Measurements from ENCODE around the gene RXYLT1. TPM values are rescaled to one million over a fixed set of nuclear protein-coding genes. Genes with fewer than 3 reads are reported as not detected.

RXYLT1 gene
- total and polyA plus RNA-seq, 2 of the 8 experiments (the other 6 are each of a cell fraction or from before 2014, with no cell fraction given): 3.8 to 10.9 TPM

DNA sequence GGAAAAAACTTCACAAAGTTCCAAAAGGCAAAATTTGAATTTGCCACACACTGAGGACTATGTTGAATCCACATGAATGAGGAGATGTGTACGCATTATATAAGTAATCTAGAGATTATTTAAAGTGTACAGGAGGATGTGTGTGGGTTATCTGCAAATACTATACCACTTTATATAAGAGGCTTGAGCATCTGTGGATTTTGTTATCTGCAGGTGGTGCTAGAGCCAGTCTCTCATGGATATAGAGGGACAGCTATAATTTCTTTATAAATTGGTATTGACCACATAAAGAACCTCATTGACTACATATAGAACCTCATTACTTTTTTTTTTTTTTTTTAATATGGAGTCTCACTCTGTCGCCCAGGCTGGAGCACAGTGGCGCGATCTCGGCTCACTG lies 32.2 kb upstream of the RXYLT1 start:
- Histone ChIP-seq H3K4ac (replicated peaks; ENCODE audit: insufficient read length, low read depth, low read length) (no peak overlapping the region), H3K14ac (ENCODE audit: insufficient read length) (no peak overlapping the region), H3K4me2 (ENCODE audit: insufficient read depth in 1 of 2, low read depth in 2 of 2, low read length in 2 of 2) (no peak overlapping the region), H4K5ac (ENCODE audit: insufficient read length, low read depth, low read length) (no peak overlapping the region), H2AK5ac (ENCODE audit: low read depth, low read length) (no peak overlapping the region), H3K79me2 (ENCODE audit: control insufficient read depth in 1 of 2, insufficient read depth in 2 of 2, low read length in 2 of 2) (no peaks in the 10 kb centered on the region), H3K4me3 (ENCODE audit: extremely low read depth in 1 of 4, insufficient read depth in 2 of 4, low read depth in 3 of 4, low read length in 4 of 4) (no peak overlapping the region), H3K9ac (replicated peaks in 1 of 4; ENCODE audit: extremely low read depth in 1 of 4, low read depth in 3 of 4, low read length in 3 of 4) (no peak overlapping the region), H3K23ac (ENCODE audit: insufficient read length) (no peak overlapping the region), H4K91ac (replicated peaks; ENCODE audit: insufficient read length, low read length) (no peak overlapping the region), H2BK15ac (ENCODE audit: low read length) (no peak overlapping the region), H2BK120ac (replicated peaks; ENCODE audit: low read depth, low read length) (no peak overlapping the region), H3K23me2 (ENCODE audit: low read depth, low read length) (no peaks in the 10 kb centered on the region), H2AFZ (ENCODE audit: low read length) (no peak overlapping the region), H3K27me3 (replicated peaks in 1 of 4; ENCODE audit: control insufficient read depth in 3 of 4, extremely low read depth in 1 of 4, insufficient read depth in 3 of 4, low read length in 3 of 4) (no peaks in the 10 kb centered on the region), H4K20me1 (replicated peaks in 1 of 2; ENCODE audit: control insufficient read depth in 1 of 2, insufficient read depth in 2 of 2, low read length in 2 of 2) (no peaks in the 10 kb centered on the region), H3K79me1 (ENCODE audit: low read depth, low read length) (no peaks in the 10 kb centered on the region), H2BK12ac (ENCODE audit: low read depth, low read length) (no peak overlapping the region), H3K18ac (ENCODE audit: extremely low read depth, low read length) (no peak overlapping the region), H3K4me1 (replicated peaks in 1 of 4; ENCODE audit: control insufficient read depth in 3 of 4, insufficient read depth in 4 of 4, low read length in 3 of 4) (no peaks in the 10 kb centered on the region), H3K9me3 (ENCODE audit: insufficient read depth in 2 of 2, low read depth in 1 of 2, low read length in 1 of 2) (no peaks in the 10 kb centered on the region), H3K36me3 (ENCODE audit: control insufficient read depth in 2 of 4, insufficient read depth in 4 of 4, low read length in 3 of 4) (no peaks in the 10 kb centered on the region), H3K56ac (replicated peaks; ENCODE audit: insufficient read length, low read depth, low read length) (no peak overlapping the region), H2BK20ac (ENCODE audit: low read length) (no peak overlapping the region), H2BK5ac (ENCODE audit: low read depth, low read length) (no peak overlapping the region), H3K27ac (ENCODE audit: low read depth, low read length) (no peak overlapping the region), H4K8ac (ENCODE audit: extremely low read depth, insufficient read depth, low read length) (no peak overlapping the region)
- POLR2A ChIA-PET (ENCODE audit: partially characterized antibody): no interaction called here
- DNase-seq (ENCODE audit: low read depth in 1 of 2, low spot score in 2 of 2) (no peak), FAIRE-seq (peak; percentile 52)
- CTCF ChIA-PET (ENCODE audit: partially characterized antibody): interaction anchor here (0.6 kb wide), 2 partner anchors 44 to 139 kb away, joined by 3 to 5 read pairs; no protein-coding TSS in a partner anchor
- WGBS, 2 experiments (ENCODE audit: extremely low coverage in 1 of 2, insufficient coverage in 1 of 2, insufficient read length in 1 of 2, insufficient replicate concordance in 2 of 2, low coverage in 1 of 2, low lambda C conversion rate in 2 of 2, missing lambda C conversion rate in 1 of 2): 89% methylated on average over 5 of the region's 5 CpGs; no CpG with 5 or more reads in 1 of the 2 experiments
- TF ChIP-seq BACH1 (IDR thresholded peaks at IDR 0.05; ENCODE audit: low read length) (no peak), YY1 (IDR thresholded peaks at IDR 0.05; ENCODE audit: low read depth, low read length) (no peak), RFX5 (IDR thresholded peaks at IDR 0.05; ENCODE audit: borderline replicate concordance, low read depth, low read length) (no peak), TCF12 (IDR thresholded peaks at IDR 0.05; ENCODE audit: low read depth, low read length) (no peak), SP2 (IDR thresholded peaks at IDR 0.05; ENCODE audit: low read length) (no peak), SIX5 (IDR thresholded peaks at IDR 0.05; ENCODE audit: low read depth, low read length) (no peak), GABPA (IDR thresholded peaks at IDR 0.05; ENCODE audit: borderline replicate concordance, insufficient read depth, low read length) (no peak)
